ENCODE measurements around the gene CNTNAP2. TPM values are rescaled to one million over a fixed set of nuclear protein-coding genes. Genes with fewer than 3 reads are reported as not detected.

CNTNAP2 gene
- total RNA-seq, 2 experiments from 2014 or later = 0.28 TPM; not detected in 1

GRCh38 chr7:147332988-147333387 is 1216.4 kb downstream of the CNTNAP2 start:
- CTCF ChIA-PET (ENCODE audit: unreplicated experiment) = no interaction called here
- no peaks in the 10 kb centered on the region for H4K20me1 ChIP-seq (ENCODE audit: insufficient read depth, low read length)
- no peak overlapping the region for H3K4me2 ChIP-seq (ENCODE audit: low read length)
- DNase-seq (ENCODE audit: low spot score) = no peak
- H2AFZ ChIP-seq (ENCODE audit: low read length) = no peak overlapping the region
- intact Hi-C loops (cut with micrococcal nuclease; ENCODE audit: unreplicated experiment) = no loop called here
- H3K9me3 ChIP-seq (ENCODE audit: low read length) = no peaks in the 10 kb centered on the region
- POLR2A ChIA-PET = no interaction called here
- no peak overlapping the region for H3K4me3 ChIP-seq (ENCODE audit: low read depth, low read length, poor library complexity, severe bottlenecking)
- TF ChIP-seq CTCF (conservative IDR thresholded peaks at IDR 0.05; ENCODE audit: low read length) = no peak
- no peak for TF ChIP-seq EZH2phosphoT487 (IDR thresholded peaks at IDR 0.05; ENCODE audit: borderline replicate concordance, low read depth, low read length)
- H3K36me3 ChIP-seq (ENCODE audit: insufficient read depth, low read length) = no peaks in the 10 kb centered on the region
- no peaks in the 10 kb centered on the region for H3K9me2 ChIP-seq (ENCODE audit: insufficient read depth, low read length)
- no peak overlapping the region for H3K27ac ChIP-seq (ENCODE audit: low read depth, low read length, poor library complexity, severe bottlenecking)
- no peaks in the 10 kb centered on the region for H3K79me2 ChIP-seq (ENCODE audit: insufficient read depth, low read depth, low read length)
- no TSS peak for BruUV-seq (replicated peaks)
- H3K4me1 ChIP-seq (ENCODE audit: insufficient read depth, low read length, poor library complexity, severe bottlenecking) = no peaks in the 10 kb centered on the region

GRCh38 chr7:147363101-147363500 is 1246.5 kb downstream of the CNTNAP2 start:
- POLR2A ChIA-PET = no interaction called here
- no peaks in the 10 kb centered on the region for H3K79me2 ChIP-seq (ENCODE audit: insufficient read depth, low read depth, low read length)
- no TSS peak for BruUV-seq (replicated peaks)

GRCh38 chr7:147376192-147376591 is 1259.6 kb downstream of the CNTNAP2 start:
- H3K4me2 ChIP-seq (ENCODE audit: low read length) = no peak overlapping the region
- ChIA-PET POLR2A (no interaction called here), CTCF (ENCODE audit: unreplicated experiment) (no interaction called here)
- no peak overlapping the region for H2AFZ ChIP-seq (ENCODE audit: low read length)
- no peaks in the 10 kb centered on the region for H3K36me3 ChIP-seq (ENCODE audit: insufficient read depth, low read length)
- no TSS peak for BruUV-seq (replicated peaks)
- TF ChIP-seq EZH2phosphoT487 (IDR thresholded peaks at IDR 0.05; ENCODE audit: borderline replicate concordance, low read depth, low read length) (no peak), CTCF (conservative IDR thresholded peaks at IDR 0.05; ENCODE audit: low read length) (no peak)
- no peak overlapping the region for H3K4me3 ChIP-seq (ENCODE audit: low read depth, low read length, poor library complexity, severe bottlenecking)
- no peak for DNase-seq (ENCODE audit: low spot score)
- intact Hi-C loops (cut with micrococcal nuclease; ENCODE audit: unreplicated experiment) = no loop called here
- H3K27ac ChIP-seq (ENCODE audit: low read depth, low read length, poor library complexity, severe bottlenecking) = no peak overlapping the region
- H3K9me3 ChIP-seq (ENCODE audit: low read length) = no peaks in the 10 kb centered on the region
- H3K79me2 ChIP-seq (ENCODE audit: insufficient read depth, low read depth, low read length) = no peaks in the 10 kb centered on the region
- H3K9me2 ChIP-seq (ENCODE audit: insufficient read depth, low read length) = no peaks in the 10 kb centered on the region
- H3K4me1 ChIP-seq (ENCODE audit: insufficient read depth, low read length, poor library complexity, severe bottlenecking) = no peaks in the 10 kb centered on the region
- no peaks in the 10 kb centered on the region for H4K20me1 ChIP-seq (ENCODE audit: insufficient read depth, low read length)

More at GRCh38 chr7:147363101-147363500, 1246.5 kb downstream of the CNTNAP2 start:
- no peak for TF ChIP-seq CTCF (conservative IDR thresholded peaks at IDR 0.05; ENCODE audit: low read length)
- no peak for TF ChIP-seq EZH2phosphoT487 (IDR thresholded peaks at IDR 0.05; ENCODE audit: borderline replicate concordance, low read depth, low read length)
- no peak for DNase-seq (ENCODE audit: low spot score)
- H3K4me1 ChIP-seq (ENCODE audit: insufficient read depth, low read length, poor library complexity, severe bottlenecking) = no peaks in the 10 kb centered on the region
- no peak overlapping the region for H2AFZ ChIP-seq (ENCODE audit: low read length)
- H3K36me3 ChIP-seq (ENCODE audit: insufficient read depth, low read length) = no peaks in the 10 kb centered on the region
- CTCF ChIA-PET (ENCODE audit: unreplicated experiment) = no interaction called here
- no peak overlapping the region for H3K4me2 ChIP-seq (ENCODE audit: low read length)
- H3K9me2 ChIP-seq (ENCODE audit: insufficient read depth, low read length) = no peaks in the 10 kb centered on the region
- no peaks in the 10 kb centered on the region for H4K20me1 ChIP-seq (ENCODE audit: insufficient read depth, low read length)
- intact Hi-C loops (cut with micrococcal nuclease; ENCODE audit: unreplicated experiment) = no loop called here
- no peak overlapping the region for H3K27ac ChIP-seq (ENCODE audit: low read depth, low read length, poor library complexity, severe bottlenecking)
- H3K9me3 ChIP-seq (ENCODE audit: low read length) = no peaks in the 10 kb centered on the region
- no peak overlapping the region for H3K4me3 ChIP-seq (ENCODE audit: low read depth, low read length, poor library complexity, severe bottlenecking)
